DMS53 treated with DMSO at 0.1 percent for 48 hours (cell line): ENCODE results near the gene KIAA1671.
A peak's percentile ranks its signal among the peaks of the same experiment; 100 is the strongest.

ENCODE experiments used
- DNase-seq: peaks from one replicate; lab custom pipeline; 2025; ENCODE audit not compliant: unreplicated experiment; lab: John Stamatoyannopoulos, UW

The KIAA1671 gene

DNA sequence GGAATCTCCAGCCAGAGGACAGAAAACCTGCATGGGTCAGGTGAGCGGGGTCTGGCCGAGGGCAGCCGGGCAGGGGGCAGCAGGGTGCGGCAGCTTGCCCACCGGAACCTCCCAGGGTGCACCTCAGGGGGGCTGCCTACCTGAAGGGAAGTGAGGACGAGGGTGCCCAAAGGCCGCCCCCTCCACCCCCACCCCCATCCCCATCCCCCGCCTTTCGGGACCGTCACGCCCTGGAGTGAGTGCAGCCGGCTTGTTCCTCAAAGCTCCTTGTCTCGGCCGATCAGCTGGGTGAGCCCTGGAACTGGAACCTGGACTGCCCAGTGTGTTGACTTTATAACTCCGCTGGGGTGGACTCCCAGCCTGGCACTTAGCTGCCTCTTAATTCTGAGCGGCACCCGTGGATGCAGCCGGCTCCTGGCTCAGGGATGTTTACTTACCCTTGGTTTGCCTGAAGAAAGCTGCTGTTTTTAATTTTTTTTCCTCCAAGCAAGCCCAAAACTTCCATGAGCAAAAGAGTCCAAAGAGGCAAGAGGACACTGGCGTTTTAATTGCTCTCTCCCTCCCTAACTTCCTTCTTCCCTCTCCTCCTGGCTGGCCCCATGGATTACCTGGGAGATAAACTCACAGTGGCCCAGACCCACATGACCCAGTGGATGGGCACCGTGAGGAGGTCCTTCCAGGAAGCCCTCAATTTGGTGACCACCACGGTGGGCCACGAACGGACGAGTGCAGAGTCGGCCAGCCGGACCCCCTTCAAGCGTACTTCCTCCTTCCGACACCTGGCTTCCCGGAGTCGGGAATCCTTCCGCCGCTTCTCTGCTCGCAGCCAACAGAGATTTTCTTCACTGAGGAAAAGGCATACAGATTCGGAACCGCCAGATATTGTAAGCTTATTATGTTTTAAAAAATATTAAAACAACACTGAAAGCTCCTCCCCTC is 159.3 kb downstream of the KIAA1671 start:
- no peak for DNase-seq

DNA sequence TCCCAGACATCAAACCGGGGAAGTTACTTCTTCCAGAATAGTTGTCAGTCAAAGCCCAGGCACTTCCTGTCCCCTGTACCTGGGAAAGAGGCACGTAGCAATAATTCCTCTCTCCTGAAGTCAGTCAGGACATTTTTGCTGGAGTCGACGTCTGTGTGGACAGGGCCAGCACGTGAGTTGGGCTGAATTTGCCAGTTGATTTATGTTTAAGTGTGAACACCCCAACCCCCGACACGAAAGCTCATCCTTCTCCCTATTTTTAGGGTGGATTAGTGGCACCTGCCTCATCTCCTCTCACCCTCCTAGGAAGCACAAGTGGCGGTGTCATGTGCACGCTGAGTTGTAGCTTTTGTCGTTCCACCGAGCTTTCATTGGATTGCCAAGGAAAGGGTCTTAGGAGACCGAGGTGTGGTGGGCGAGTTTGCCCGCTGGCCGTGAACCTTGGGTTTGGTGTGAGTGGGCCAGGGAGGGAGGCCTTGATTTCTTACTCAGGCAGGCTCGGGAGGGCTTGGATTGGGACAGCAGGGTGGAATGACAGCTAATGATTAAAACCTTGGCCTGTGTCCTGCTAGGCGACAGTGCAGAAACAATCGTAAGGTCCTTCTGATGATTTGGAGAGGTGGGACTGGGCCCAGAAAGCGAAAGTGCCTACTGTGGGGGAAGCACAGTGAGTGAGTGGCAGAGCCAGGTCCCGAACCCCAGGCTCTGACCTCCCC is 160.2 kb downstream of the KIAA1671 start:
- no peak for DNase-seq

DNA sequence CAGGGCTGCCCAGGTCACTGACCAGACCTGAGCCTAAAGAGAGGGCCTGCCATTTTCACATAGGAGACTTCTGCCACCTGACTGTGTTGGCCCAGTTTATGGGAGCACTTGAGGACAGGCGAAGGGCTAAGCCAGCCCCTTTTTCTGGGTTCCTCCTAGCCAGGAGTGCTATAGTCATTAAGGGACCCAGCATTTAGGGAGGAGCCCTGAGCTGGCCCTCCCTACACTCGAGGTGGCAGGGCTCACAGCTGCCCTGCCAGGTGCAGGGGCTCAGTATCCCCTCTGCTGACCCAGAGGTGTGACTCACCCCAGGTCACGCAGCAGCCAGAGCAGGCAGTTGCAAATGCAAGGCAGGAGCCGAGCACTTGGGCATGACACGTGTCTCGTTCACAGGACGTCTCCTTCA is 160.8 kb downstream of the KIAA1671 start:
- peak; percentile 47 for DNase-seq

DNA sequence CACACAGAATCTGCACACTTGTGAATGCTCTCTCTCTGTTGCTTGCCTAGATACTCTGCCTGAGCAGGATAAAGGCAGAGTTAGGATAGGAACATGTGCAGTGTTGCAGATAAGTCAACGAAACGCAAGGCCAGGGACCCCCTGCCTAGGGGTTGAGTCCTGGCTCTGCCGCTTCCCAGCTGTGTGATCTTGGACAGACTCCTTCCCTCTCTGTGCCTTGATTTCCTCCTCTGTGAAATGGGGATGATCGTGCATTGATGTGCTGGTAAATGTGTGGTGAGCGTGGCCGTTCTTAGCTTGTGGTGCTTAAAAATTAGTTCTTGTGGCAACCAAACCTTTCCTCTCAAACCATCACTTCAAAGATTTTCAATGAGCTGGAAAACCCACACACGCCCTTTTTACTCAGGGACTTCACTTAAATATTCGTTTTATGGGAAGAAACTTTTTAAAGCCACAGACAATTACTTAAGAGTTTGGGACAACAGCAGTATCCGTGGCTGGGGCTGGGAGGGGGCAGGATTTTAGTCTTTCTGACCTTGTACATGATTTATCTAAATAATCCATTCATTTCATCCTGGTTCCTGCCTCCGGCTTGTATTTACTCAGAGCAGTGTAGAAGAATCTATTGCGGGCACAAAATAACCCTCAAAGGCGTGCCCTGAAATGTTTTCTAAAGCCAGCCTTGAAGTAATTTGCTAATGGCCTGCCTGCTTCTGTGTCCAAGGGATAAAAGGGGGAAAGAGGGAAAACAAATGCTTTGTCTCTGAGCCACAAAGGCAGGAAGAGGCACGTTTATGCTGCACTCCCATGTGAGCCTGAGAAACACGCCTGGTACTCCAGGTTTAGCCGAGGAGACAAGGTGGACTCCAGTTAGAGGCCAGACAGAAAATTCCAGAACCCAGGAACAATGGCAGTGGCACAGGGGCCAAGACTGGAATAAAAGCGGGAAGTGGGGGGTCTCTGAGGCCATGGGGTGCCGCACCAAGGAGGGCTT is 162.2 kb downstream of the KIAA1671 start:
- DNase-seq, result no peak

DNA sequence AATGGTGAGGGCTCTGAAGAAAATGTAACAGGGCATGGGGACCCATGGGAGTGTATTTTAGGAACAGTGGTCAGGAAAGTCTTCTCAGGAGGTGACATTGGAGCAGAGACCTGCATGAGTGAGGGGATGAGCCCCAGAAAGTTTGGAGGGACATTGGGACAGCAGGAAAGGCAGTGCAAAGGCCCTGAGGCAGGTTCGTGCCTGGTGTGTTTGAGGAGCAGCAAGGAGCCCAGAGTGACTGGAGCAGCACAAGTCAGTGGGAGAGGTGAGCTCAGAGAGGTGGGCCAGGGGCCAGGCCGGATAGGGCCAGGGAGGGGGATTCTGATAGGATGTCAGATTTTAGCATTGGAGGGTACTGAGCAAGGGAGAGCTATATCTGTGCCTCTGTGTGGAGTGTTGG is 167.1 kb downstream of the KIAA1671 start:
- DNase-seq, result no peak

DNA sequence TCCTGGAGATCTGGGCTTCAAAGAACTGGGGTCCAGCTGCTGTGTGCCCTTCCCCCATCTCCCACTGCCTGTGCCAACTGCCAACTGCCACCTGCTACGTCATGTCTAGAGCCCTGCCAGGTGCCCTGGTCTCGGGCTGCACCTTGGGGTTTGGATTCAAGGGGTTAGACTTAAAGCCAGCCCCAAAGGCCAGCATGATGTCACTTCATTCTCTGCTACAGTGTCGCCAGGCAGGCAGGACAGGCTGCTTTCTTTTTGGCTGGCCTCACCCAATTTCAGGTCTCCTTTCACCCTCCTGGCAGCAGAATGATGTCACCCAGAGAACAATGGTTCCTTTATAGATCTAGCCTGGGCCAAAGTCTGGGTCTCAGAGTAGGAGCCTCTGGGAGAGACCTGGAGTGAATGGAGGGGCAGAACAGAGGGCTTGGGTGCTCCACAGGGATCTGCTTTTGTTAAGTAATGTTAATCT is 167.6 kb downstream of the KIAA1671 start:
- DNase-seq, result no peak

DNA sequence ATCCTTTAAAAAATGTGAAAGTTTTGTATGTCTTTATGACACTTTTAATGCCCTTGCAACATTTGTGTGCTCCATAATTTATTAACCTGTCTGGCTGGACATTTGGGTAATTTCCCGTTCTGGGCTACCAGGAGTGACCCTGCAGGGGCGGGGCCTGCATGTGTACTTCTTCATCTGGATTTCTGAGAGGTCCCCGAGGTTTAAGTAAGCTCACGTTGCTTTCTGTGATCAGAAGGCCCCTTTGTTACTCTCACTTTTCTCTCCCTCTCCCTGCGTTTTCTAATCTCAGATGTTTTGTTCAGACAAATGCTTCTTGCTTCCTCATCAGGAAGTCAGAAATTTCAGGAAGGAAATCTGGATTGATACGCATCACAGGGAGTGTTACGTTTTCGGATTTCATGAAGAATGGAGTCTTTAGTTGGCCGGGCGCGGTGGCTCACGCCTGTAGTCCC is 168.3 kb downstream of the KIAA1671 start:
- DNase-seq, result no peak

DNA sequence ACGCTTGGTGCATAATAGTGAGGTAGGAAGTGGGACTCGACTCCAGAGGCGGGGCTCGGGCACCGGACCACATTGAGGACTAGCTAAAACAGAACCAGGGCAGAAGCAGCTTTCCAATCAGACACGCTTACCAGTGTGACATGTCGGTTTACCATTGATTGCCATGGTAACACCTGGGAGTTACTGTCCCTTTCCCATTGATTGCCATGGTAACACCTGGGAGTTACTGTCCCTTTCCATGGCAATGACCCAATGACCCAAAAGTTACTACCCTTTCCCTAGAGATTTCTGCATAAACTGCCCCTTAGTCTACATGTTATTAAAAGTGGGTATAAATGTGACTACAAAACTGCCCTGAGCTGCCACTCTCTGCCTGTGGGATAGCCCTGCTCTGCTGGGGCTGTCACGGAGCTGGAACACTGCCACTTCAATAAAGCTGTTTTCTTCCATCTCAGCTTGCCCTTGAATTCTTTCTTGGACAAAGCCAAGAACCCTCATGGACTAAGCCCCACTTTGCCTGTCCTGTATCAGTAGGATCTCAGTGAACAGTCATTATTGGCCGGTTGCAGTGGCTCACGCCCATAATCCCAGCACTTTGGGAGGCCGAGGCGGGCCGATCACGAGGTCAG is 169.7 kb downstream of the KIAA1671 start:
- DNase-seq, result no peak

DNA sequence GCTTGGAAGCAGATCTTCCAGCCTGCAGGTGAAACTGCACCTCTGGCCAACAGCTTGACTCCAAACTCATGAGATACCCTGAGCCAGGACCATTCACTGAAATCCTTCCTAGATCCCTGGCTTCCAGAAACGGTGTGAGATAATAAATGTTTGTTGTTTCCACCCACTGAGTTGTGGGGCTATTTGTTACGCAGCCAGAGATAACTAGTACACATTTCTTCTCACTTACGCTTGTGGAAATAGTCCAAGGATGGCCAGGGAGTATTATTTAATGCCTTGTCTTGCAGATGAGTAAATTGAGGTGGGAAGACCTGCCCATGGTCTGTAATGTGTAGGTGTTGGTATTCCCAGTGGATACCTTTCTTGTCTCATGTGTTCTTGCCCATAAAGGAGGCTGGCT is 171.2 kb downstream of the KIAA1671 start:
- no peak for DNase-seq

DNA sequence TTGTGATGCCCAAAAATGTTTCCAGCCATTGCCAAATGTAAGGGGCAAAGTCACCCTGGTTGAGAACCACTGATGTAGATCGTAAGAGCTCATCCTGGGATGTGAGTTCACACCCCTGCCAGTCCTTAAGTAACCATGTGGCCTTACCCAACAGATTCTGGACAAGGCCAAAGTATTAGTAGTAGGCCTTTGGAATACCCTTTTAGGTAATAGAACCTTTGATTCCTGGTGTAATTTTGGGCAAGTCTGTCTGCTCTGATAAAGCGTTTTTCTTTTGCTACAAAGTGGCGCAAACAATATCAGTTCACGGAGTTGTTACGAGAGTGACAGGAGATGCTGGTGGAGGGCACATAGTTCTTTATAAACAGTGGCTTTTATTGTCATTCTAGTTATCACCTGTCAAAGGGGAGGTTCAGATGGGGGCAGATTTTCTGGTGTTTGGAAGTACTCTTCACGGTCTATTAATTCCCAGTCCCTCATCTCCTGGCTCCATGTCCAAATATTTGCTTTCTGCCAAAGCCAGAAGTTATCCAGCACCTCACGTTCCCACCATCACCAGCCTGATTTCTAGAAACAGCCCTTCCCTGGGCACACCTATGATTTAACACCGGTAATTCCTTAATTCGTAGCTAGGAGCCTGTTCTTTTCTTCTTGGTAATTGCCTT is 173.3 kb downstream of the KIAA1671 start:
- peak; percentile 35 for DNase-seq

DNA sequence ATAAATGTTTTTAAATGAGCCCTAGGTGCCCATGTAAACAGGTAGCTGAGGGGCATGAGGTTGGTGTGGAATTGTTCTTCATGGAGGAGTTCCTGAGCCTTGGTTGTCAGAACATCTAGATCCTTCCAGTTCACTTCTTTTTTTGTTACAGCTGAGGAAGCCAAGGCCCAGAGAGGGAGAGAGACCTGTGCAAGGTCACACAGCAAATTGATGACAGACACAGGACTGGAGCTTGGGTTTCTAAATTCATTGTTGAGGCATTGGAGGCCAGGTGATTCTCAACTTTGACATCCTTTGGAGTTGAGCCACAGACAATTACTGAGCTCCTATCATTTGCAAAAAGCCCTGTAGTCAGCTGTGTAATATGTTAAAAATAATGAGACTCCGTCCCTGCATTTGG is 174.0 kb downstream of the KIAA1671 start:
- DNase-seq, result no peak

DNA sequence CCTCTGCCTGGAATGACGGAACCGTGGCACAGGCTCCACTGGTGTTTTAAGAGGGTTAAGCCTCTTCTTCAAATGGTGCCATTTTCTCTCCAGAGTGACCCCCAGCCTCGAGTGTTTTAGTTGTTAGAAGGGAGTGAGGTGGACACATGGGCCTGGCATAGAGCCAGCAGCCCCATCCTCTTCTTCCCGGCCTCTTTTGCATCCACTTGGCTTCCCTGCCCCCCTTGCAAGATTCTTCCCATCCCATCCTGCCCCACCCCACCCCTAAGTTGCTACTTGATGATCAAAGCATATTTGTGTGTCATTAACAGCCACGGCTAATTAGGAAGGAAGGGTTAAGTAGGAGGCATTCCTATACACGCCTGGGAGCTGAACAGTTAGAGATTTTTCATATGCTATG is 174.8 kb downstream of the KIAA1671 start:
- DNase-seq, result no peak

DNA sequence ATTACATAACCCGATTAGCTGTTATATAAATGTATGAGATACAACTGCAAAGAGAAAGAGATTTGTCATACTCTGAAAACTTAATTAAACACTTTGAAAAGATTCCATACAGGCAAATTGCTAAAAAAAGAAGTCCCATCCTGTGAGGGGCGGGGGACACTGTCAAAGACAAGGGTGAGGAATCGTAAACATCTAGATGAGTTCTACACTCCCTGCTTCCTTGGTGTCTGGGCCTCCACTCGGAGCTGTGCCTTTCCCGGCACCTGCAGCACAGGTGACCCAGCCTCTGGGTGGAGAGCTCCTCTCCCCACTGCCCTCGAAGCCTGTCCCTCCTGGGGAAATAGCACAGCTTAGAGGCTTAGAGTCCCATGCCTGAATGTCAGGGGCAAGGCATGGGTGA is 177.9 kb downstream of the KIAA1671 start:
- DNase-seq, result no peak

DNA sequence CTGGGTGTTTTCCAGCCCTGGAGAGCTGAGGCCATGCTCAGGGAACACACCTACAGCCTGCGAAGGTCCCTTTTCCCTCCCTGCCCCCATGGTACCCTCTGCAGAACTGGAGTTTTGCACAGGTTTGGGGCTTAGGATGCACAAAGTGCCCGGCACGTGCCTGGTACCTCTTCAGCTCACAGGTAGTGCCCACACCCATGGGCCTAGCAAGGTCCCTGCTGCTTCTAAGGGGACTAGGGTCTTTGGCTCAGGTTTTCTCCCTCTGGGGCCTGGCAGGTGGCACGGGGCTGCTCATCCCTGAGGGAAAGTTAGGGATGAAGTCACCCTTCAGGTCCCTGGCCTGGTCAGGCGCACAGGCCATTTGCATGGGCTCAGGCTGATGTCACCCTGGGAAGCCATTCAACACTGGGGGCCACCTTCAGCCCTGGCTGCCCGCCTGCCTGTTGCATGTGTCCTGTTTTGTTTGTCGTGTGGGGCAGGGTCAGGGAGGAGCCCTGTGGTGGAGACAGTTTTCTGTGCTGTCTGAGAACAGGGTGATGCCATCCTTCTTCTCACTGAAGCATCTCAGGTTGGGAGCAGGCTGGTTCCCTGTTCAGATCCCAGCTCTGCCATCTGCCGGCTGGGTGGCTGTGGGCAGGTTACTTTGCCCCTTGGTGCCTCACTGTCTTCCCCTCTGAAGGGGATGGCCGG is 178.8 kb downstream of the KIAA1671 start:
- DNase-seq, result no peak

DNA sequence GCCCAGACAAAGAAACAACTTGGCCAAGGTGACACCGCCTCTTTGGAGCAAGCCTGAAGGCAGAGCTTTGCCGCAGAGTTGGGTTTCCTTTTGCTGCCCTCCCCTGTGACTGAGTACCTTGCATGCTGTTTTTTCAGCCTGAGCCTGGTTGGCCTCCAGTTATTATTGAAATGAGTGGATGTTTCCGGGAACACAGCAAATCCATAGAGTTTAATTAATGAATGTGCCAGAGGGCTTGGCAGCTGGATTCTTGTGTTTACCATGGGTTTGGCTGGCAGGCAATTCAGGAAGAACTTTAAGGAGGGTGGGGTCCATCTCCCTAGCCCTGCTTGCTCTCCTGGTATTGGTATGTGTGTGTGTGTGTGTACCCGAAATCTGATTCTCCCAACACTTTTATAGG is 181.5 kb downstream of the KIAA1671 start:
- no peak for DNase-seq

DNA sequence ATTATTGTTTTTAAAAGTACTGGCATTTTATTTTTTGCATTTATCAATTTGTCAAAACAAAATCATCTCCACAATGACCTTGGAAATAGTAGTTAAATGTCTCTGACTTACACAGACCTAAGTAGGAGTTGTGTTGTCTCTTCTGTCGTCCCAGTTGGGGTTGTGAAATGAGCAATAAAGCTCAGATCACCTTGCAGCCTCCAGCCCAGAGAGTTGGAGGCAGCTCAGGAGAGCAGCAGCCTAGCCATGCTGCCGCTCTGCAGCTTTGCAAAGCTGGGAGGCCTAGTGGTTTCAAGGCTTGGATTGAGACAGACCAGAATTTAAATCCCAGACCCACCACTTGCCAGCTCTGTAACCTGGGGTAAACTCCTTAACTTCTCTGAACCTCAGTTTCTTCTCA is 181.9 kb downstream of the KIAA1671 start:
- no peak for DNase-seq

DNA sequence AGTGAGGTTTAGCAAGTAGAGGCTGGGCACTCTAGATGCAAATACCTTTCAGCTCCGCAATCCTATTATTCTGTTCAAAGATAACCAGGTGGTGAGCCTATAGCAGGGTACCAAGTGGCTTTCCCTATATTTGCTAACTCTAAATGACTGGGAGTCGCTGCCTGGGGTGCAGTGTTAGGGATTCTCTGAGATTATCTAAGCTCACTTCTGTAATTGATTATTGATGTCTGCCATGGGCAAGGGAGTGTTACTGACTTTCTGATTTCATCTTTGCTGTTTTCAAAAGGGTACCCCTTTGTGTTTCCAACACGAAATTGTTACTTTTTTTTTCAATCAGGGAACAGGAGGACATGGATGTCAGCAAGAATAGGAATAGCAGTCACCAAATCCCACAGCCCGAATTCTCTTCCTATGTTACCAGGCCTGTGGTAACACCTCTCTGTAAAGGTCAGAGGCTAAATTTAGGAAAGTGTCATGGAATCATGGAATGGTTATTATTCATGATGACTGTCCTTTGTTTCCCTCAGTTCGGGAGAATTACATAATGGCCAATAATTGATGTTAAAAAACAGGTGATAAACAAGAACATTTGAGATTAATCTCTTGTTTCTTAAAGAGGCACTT is 184.5 kb downstream of the KIAA1671 start:
- DNase-seq, result no peak

DNA sequence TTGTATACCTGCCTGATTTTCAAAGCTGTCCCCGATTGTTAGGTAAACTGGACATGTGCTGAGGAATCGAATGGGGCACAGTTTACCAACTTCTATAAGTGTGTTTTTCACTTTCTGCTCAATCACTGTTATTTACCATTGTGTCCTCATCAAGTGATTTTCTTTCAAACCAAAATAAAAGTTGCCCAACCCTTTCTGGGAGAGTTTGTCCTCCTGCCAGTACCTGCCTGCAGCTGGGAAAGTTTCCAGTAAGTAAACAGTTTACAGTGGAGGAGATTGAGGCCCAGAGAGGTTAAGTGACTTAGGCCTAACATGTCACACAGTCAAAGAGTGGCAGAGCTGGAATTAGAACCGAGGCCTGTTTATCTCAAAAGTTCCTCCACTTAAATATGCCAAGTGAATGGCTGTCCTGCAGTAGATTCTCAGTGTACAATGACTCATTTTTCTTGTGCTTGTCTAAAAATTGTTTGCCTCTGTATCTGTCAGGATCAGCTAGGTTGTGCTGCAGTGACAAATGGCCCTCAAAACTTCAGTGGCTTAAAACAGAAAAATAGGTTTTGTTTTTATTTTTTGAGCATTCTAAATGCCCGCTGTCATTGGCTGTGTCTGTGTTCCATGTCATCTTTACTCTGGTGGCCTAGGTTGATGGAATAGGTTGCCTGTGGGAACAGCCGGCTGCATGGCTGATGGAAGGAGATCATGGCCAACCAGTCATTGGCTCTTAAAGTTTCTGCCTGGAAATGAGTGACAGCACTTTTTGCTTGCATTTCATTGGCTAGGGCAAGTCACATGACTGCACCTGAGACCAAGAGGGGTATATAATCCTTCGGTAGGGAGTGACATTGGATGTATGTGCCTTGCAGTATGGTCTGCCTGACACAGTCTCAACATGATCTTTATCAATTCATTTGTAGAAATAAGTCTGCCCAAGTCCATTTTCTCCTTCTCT is 185.3 kb downstream of the KIAA1671 start:
- no peak for DNase-seq
